GM12872 (cell line): Measurements from ENCODE around the gene ZNF628.

Experiments
- TF ChIP-seq, protein P1 (sequence below): IDR thresholded peaks from 3 replicates; pipeline ENCODE4 v1.5.1; 2011; ENCODE audit warnings: low read depth, mild to moderate bottlenecking, low read length, moderate library complexity; ENCODE audit not compliant: insufficient read depth

ZNF628 gene

DNA sequence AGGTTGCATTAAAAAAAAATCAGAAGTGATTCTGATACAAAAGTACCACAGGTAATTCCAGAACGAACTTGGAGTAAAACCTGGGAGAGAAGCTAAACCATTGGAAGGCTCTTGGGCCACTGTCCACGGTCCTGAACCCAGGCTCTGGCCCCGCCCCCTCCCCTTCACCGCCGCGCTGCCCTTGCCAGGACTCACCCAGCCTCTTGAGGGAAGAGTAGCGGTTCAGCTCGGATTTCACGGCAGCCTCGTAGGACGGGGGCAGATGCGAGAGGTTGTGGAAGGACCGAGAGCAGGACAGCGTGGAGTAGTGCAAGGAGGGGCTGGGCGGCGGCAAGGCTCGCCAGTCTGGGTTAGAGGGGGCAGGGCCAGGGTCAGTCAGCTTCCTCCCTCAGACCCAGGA is 39.0 kb upstream of the ZNF628 start:
- TF ChIP-seq, protein P1, sequence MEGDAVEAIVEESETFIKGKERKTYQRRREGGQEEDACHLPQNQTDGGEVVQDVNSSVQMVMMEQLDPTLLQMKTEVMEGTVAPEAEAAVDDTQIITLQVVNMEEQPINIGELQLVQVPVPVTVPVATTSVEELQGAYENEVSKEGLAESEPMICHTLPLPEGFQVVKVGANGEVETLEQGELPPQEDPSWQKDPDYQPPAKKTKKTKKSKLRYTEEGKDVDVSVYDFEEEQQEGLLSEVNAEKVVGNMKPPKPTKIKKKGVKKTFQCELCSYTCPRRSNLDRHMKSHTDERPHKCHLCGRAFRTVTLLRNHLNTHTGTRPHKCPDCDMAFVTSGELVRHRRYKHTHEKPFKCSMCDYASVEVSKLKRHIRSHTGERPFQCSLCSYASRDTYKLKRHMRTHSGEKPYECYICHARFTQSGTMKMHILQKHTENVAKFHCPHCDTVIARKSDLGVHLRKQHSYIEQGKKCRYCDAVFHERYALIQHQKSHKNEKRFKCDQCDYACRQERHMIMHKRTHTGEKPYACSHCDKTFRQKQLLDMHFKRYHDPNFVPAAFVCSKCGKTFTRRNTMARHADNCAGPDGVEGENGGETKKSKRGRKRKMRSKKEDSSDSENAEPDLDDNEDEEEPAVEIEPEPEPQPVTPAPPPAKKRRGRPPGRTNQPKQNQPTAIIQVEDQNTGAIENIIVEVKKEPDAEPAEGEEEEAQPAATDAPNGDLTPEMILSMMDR, result no peak

DNA sequence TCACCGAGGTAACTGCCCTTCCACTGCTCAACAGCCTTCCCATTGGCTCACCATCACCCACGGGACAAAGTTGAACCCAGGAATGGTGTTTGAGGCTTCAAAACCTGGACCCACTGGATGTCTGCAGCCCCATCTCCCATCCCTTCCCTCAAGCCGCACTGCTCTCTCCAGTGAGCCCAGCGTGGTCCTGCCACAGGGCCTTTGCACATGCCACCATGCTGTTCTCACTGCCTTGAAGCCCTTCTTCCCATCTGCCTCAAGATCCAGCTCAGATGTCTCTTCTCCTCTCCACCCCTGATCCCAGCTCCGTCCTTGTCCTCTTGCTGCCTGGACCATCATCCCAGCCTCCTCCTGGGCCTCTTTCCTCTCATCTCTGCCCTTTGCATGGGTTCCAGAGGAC is 37.4 kb upstream of the ZNF628 start:
- TF ChIP-seq, protein P1, result no peak

DNA sequence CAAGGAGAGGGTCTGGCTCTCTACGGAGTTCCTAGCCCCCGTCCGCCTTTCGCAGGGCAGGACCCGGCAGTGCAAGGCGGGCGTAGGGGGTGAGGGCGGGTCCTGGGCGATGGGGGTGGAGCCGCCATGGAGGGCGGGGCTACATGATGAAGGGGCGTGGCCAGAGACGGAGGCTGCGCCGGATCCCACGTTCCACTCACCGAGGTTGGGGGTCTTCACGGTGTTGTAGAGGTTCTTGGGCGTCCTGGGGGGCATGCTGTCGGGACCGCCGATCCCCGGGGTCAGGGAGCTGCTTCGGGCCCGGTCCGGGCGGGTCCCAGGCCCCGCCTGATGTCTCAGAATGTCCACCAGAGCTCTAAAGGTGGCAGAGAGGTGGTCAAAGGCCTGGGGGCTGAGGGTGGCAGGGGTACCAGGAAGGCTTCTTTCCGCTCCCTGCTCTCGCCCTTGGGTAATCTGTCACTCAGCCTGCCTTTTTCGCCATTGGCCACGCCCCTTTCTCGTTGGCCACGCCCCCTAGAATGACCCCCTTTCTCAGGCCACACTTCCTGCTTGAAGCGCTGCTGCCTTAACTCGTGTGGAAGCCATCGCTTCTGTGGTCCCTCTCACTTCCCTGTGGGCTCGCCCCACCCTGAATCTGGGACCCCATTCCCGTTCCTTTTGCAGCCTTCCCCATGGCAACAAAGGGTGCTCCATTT is 35.9 kb upstream of the ZNF628 start:
- TF ChIP-seq, protein P1, result no peak

DNA sequence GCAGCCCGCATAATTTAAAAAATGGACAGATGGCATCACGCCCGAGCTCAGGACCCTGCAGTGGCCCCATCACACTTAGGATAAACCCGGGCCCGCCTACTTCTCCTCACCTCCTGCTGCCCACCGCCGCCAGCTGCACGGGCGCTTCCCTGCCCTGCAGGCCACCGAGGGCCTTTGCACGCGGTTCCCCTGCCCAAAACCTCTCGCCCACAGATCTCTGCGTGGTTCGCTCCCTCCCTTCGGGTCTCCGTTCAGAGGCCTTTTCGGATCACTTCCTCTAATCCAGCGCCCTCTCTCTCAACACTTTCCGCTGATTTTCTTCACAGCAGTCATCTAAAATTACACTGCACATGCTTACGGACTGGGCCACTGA is 35.1 kb upstream of the ZNF628 start:
- TF ChIP-seq, protein P1, result no peak

DNA sequence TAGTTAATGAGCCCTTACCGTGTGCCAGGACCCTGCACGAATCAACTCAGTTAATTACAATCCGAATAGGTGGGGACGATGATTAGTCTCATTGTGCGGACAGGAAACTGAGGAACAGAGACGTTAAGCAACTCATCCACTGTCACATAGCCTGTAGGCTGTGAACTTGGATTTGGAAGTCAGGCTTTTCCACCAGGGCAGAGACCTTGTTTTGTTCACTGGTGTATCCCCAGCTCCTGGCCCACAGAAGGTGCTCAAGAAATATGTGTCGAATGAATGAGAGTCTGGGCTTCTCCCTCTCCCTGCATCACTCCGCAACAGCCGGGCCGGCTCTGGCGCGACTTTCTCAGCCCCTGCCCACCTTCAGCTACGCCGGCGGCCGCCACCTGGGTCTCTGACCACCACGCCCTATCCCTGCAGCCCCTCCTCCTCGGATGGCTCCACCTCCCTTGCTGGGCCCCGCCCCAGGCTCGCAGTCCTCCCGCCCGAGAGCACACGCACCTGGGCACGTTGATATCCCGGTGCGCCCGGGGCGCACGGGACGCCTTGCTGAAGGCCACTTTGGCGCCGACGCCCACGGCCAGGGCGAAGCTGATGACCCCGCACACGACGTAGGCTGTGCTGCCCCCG is 34.6 kb upstream of the ZNF628 start:
- TF ChIP-seq, protein P1, result no peak

DNA sequence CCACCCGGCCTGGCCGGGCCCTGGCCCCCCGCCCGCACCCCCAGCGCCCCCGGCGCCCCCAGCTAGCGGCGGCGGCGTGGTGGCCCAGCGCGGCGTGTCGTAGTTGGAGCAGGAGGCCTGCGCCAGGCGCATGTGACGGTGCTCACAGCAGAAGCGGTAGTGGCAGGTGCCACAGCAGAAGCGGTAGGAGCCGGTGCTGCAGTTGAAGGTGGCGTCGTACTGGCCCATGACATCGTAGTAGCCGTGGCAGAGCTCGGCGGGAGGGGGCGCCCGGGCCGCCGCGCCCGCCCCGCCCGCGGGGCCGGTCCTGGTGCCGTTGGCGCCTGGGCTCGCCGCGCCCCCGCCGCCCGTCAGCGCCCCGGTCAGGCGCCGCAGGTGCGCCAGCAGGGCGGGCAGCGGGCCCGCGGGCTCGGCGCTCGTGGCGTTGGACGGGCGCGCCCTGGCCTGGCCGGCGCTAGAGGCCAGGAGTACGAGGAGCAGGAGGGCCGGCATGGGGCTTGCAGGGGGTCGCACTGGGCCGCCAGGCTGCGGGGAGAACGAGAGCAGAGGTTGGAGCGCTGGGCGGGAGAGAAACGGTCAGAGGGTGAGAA is 34.0 kb upstream of the ZNF628 start:
- TF ChIP-seq, protein P1, result no peak

DNA sequence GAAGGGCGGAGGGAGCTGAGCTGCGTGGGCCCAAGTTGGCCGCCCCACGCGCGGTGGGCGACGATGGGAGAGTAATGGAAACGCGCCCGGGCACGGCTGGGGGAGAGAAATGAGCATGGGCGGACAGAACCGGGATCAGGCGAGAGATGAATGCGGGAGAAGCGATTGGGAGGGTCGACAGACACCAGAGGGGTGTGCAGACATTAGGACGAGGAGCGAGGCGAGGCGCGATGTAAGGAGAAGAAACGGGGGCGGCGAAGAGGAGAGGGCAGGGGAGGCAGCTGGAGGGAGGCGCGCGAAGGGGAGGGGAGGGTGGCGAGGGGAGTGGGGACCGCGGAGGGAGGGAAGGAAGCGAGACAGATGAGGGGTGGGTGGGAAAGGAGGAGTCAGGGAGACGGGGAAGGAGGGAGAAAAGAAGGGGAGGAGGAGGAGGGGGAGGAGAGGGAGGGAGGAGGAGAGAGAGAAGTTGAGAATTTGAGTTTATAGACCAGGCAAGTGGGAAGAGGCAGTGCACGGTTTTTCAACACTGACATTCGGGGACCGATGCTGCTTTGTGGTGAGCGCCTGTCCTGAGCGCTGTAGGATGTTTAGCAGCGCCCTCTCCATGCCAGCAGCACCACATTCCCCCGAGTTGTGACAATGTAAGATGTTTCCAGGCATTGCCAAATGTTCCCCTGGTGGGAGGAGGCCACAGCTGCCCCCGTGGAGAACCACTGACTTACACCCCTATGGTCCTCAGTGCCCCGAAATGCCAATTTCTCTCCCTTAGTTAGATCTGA is 33.2 kb upstream of the ZNF628 start, which contains the start of gene SHISA7:
TSS of gene SHISA7 (minus strand) at position 256 of the 779 bp plus-strand sequence. CDS start 437 bp downstream, outside the sequence.
- TF ChIP-seq, protein P1, result no peak
